Activated CD8-positive, alpha-beta T cell treated with anti-CD3 and anti-CD28 coated beads for 36 hours (primary cell): Measurements from ENCODE around the gene EPHA8. TPM values are rescaled to one million over a fixed set of nuclear protein-coding genes. Genes with fewer than 3 reads are reported as not detected.

Experiments used
- ATAC-seq: fragments of 200-7000 bp; cut with Tn5 transposase; one replicate; pipeline ENCODE4 v1.10.0; 2021; ENCODE audit warnings: mild to moderate bottlenecking, moderate library complexity
- CTCF ChIA-PET: fragments of 350-600 bp; sonication (Branson Sonifier 250); formaldehyde crosslinking; loops from one replicate; lab custom pipeline; 2021; ENCODE audit warnings: antibody characterized with exemption; lab: Charles Lee
- POLR2A ChIA-PET: fragments of 350-600 bp; sonication (Branson Sonifier 250); formaldehyde crosslinking; loops from one replicate; lab custom pipeline; 2021; ENCODE audit warnings: antibody characterized with exemption; lab: Charles Lee
- DNase-seq: peaks from one replicate; pipeline ENCODE4 v3.0.0-alpha.2; 2020
- H3K27ac Mint-ChIP-seq: one replicate; pipeline ENCODE4 v1.8.0; 2021; ENCODE audit warnings: mild to moderate bottlenecking, mixed read lengths
- H3K27me3 Mint-ChIP-seq: one replicate; pipeline ENCODE4 v1.8.0; 2021; ENCODE audit warnings: mixed read lengths
- H3K36me3 Mint-ChIP-seq: one replicate; pipeline ENCODE4 v1.8.0; 2021; ENCODE audit warnings: low read depth, mixed read lengths
- H3K4me1 Mint-ChIP-seq: one replicate; pipeline ENCODE4 v1.8.0; 2021; ENCODE audit warnings: low read depth, mixed read lengths
- H3K4me3 Mint-ChIP-seq: one replicate; pipeline ENCODE4 v1.8.0; 2021; ENCODE audit warnings: mild to moderate bottlenecking, moderate library complexity, mixed read lengths
- H3K9me3 Mint-ChIP-seq: one replicate; pipeline ENCODE4 v1.8.0; 2021; ENCODE audit warnings: mixed read lengths
- intact Hi-C: fragments of 100-400 bp; cut with micrococcal nuclease; formaldehyde crosslinking; loops from one replicate; pipeline ENCODE4 v1.10.0; 2022
- total RNA-seq, 2 experiments: library from RNA; stranded (reverse); gene quantifications; one replicate each; pipeline ENCODE4 v1.2.3, GENCODE V29; 2021
- TF ChIP-seq, protein P1 (sequence below): fragments of 200-600 bp; IDR thresholded peaks from one replicate; pipeline ENCODE4 v1.8.0; 2022; ENCODE audit warnings: antibody characterized with exemption, mild to moderate bottlenecking

The EPHA8 gene
- total RNA-seq, 2 experiments from 2014 or later = not detected

DNA sequence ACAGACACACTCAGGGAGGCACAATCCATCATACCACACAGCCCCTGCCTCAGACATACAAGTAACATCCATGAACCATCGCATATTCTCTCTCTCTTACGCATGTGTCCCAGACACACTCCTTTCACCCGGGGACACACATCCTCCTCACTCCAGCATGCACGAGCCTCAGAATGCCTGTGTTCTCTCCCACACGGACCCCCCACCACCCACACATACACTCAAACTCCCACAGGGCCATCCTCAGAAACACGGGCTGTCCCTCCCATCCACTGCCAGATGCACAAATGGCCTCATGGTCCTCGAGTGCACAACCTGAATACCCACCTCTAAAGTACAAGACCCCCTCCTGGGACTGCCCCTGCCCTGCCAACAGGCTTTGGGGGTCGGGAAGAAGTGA is 78.0 kb downstream of the EPHA8 start:
- POLR2A ChIA-PET = no interaction called here
- H3K4me1 Mint-ChIP-seq = no peaks in the 10 kb centered on the region
- intact Hi-C loops = loop anchor here (5.0 kb wide), 1 partner anchor 219 kb away; no protein-coding TSS in a partner anchor

DNA sequence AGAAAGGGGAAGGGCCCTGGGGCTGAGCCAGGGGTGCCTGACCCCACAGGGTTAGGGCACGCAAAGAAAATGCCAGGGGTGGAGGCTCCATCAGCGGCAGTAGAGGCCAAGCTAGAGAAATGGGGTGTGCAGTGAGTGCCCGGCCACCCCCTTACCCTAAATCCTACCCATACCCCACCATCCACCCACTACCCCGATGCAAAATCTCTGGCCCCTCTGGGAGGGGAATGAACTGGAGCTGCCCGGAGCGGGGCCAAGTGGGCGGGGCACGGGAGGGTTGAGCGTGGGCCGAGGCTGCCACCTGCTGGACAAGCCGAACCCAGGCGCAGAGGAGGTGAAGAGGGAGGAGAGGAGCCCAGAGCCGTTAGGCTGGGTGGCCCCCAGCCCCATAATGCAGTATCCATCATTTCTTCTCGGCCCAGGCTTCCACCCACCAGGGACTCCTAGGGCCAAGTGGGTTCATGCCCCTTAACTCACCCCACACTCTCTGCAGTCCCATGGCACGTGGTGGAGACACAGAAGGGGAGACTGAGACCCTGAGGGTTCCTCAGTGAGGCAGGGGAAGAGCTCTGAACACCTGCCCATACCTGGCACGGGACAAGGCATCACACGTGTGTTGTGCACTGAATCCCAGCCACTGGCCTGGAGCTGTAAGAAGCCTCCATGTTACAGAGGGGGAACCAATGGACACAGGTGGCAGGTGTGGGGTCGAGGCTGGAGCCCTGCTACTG is 78.8 kb downstream of the EPHA8 start:
- H3K9me3 Mint-ChIP-seq = no peaks in the 10 kb centered on the region
- DNase-seq = peak; percentile 73
- TF ChIP-seq, protein P1, sequence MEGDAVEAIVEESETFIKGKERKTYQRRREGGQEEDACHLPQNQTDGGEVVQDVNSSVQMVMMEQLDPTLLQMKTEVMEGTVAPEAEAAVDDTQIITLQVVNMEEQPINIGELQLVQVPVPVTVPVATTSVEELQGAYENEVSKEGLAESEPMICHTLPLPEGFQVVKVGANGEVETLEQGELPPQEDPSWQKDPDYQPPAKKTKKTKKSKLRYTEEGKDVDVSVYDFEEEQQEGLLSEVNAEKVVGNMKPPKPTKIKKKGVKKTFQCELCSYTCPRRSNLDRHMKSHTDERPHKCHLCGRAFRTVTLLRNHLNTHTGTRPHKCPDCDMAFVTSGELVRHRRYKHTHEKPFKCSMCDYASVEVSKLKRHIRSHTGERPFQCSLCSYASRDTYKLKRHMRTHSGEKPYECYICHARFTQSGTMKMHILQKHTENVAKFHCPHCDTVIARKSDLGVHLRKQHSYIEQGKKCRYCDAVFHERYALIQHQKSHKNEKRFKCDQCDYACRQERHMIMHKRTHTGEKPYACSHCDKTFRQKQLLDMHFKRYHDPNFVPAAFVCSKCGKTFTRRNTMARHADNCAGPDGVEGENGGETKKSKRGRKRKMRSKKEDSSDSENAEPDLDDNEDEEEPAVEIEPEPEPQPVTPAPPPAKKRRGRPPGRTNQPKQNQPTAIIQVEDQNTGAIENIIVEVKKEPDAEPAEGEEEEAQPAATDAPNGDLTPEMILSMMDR = peak; percentile 83
- H3K36me3 Mint-ChIP-seq = no peaks in the 10 kb centered on the region
- H3K4me3 Mint-ChIP-seq = no peak overlapping the region
- H3K27me3 Mint-ChIP-seq = peaks cover 9% of the 10 kb centered on the region
- no peaks in the 10 kb centered on the region for H3K4me1 Mint-ChIP-seq
- ATAC-seq = peak; percentile 83
- intact Hi-C loops = loop anchor here (5.0 kb wide), 1 partner anchor 220 kb away; no protein-coding TSS in a partner anchor
- POLR2A ChIA-PET = no interaction called here
- CTCF ChIA-PET = interaction anchor here (0.6 to 2.4 kb wide), 10 partner anchors 9 to 532 kb away, joined by 3 to 16 read pairs (median 3); no protein-coding TSS in a partner anchor
- no peak overlapping the region for H3K27ac Mint-ChIP-seq

More for the DNA sequence above, 78.0 kb downstream of the EPHA8 start:
- no peak overlapping the region for H3K4me3 Mint-ChIP-seq
- ATAC-seq (no peak), DNase-seq (no peak)
- peaks cover 10% of the 10 kb centered on the region for H3K27me3 Mint-ChIP-seq
- no peaks in the 10 kb centered on the region for H3K36me3 Mint-ChIP-seq
- TF ChIP-seq, protein P1 = no peak
- no peak overlapping the region for H3K27ac Mint-ChIP-seq
- CTCF ChIA-PET = interaction anchor here (0.6 to 2.4 kb wide), 8 partner anchors 8 to 511 kb away, joined by 3 to 16 read pairs (median 4); no protein-coding TSS in a partner anchor
- no peaks in the 10 kb centered on the region for H3K9me3 Mint-ChIP-seq

DNA sequence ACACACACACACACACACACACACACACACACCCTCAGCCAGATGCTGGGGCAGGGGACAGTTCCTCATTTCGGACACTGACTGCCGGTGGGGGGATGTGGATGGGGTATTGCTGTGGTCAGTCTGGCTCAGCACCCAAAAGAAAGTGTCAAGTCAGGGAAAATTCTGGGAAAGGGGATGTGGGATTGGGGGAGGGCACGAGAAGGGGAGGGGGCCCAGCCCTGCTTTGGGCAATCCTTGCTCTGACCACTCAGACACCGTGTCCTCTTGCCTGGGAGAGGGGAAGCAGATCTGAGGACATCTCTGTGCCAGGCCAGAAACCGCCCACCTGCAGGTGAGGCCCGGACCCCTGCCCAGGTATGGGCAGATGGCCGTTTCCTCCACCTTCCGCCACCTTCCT is 80.1 kb downstream of the EPHA8 start, which contains the start of gene C1QC:
Gene C1QC, plus strand, starts transcription at position 253 of the 400 bp plus-strand sequence. CDS start 391 bp downstream, outside the sequence.
- no peak for DNase-seq
- H3K4me1 Mint-ChIP-seq = no peaks in the 10 kb centered on the region
- H3K27ac Mint-ChIP-seq = no peak within 1 kb of the TSS
- ChIA-PET CTCF (interaction anchor here (2.4 kb wide), 1 partner anchor 224 kb away, joined by 16 read pairs; no protein-coding TSS in a partner anchor), POLR2A (no interaction called here)
- H3K36me3 Mint-ChIP-seq = no peaks in the 10 kb centered on the region
- intact Hi-C loops = loop anchor here (5.0 kb wide), 1 partner anchor 221 kb away; no protein-coding TSS in a partner anchor
- no peak within 1 kb of the TSS for H3K4me3 Mint-ChIP-seq
- TF ChIP-seq, protein P1 = no peak
- H3K27me3 Mint-ChIP-seq = peaks cover 6% of the 10 kb centered on the region
- no peaks in the 10 kb centered on the region for H3K9me3 Mint-ChIP-seq
- ATAC-seq = no peak

DNA sequence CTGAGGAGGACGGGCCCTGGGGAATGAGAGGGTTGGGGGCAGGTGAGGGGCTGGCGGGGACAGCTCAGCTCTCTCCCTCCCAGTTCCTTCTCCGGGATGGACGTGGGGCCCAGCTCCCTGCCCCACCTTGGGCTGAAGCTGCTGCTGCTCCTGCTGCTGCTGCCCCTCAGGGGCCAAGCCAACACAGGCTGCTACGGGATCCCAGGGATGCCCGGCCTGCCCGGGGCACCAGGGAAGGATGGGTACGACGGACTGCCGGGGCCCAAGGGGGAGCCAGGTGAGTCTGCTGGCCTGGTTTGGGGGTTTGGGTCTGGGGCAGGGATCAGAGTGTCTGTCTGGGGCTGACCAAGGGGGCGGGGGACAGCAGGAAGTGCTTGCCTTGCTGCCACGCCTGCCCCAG is 80.6 kb downstream of the EPHA8 start:
- Mint-ChIP-seq H3K9me3 (no peaks in the 10 kb centered on the region), H3K4me3 (no peak overlapping the region), H3K4me1 (no peaks in the 10 kb centered on the region), H3K36me3 (no peaks in the 10 kb centered on the region), H3K27me3 (peaks cover 6% of the 10 kb centered on the region), H3K27ac (no peak overlapping the region)
- ATAC-seq (no peak), DNase-seq (no peak)
- TF ChIP-seq, protein P1 = no peak
- POLR2A ChIA-PET = no interaction called here
- CTCF ChIA-PET = no interaction called here
- intact Hi-C loops = loop anchor here (5.0 kb wide), 1 partner anchor 222 kb away; no protein-coding TSS in a partner anchor

DNA sequence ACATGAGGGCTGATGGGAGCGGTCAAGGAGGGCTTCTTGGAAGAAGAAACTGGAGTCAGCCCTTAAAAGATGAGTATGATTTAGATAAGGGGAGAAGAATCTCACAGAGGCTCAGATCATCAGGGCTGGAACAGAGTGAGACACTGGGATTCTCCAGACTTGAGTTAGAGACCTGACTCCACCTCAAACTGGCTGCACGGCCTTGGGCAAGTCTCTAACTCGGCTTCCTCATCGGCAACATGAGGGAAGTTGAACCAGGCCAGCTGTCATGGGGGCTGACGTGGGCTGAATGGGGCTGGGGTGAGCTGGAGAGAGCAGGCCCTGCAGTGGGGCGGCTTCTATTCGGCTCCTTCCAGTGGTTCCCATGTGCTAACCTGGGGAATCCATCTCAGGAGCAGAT is 82.6 kb downstream of the EPHA8 start:
- intact Hi-C loops = no loop called here
- H3K36me3 Mint-ChIP-seq = no peaks in the 10 kb centered on the region
- H3K4me3 Mint-ChIP-seq = no peak overlapping the region
- POLR2A ChIA-PET = no interaction called here
- DNase-seq = no peak
- no peak overlapping the region for H3K27ac Mint-ChIP-seq
- no peaks in the 10 kb centered on the region for H3K4me1 Mint-ChIP-seq
- TF ChIP-seq, protein P1 = no peak
- CTCF ChIA-PET = no interaction called here
- no peak for ATAC-seq
- peaks cover 6% of the 10 kb centered on the region for H3K27me3 Mint-ChIP-seq
- H3K9me3 Mint-ChIP-seq = no peaks in the 10 kb centered on the region
